Sigmoid colon (tissue), 4 donors: ENCODE data around the gene NOX3.

Experiments used
- EP300 ChIP-seq, 4 donors: sonication (generic); formaldehyde crosslinking; IDR thresholded peaks; one replicate each; pipeline ENCODE4 v1.6.1; 2017; ENCODE audit warnings: antibody characterized with exemption in 4 of 4
- POLR2A ChIP-seq, 2 donors: fragments of 450-650 bp; IDR thresholded peaks; one replicate each; pipeline ENCODE4 v1.6.1; 2016; ENCODE audit warnings: antibody characterized with exemption in 2 of 2, mild to moderate bottlenecking in 2 of 2, moderate library complexity in 2 of 2
- POLR2AphosphoS5 ChIP-seq, 4 donors: sonication (generic); formaldehyde crosslinking; IDR thresholded peaks; one replicate each; pipeline ENCODE4 v1.6.1; 2017; ENCODE audit warnings: antibody characterized with exemption in 4 of 4
- TF ChIP-seq, protein P1 (sequence below), 4 experiments: fragments of 450-650 bp in 3 of 4; fragments of 200-600 bp in 1 of 4; IDR thresholded peaks; one replicate each; pipeline ENCODE4 v1.5.1; 2016 to 2019; ENCODE audit warnings: antibody characterized with exemption in 4 of 4, mild to moderate bottlenecking in 3 of 4, moderate library complexity in 2 of 4

DNA sequence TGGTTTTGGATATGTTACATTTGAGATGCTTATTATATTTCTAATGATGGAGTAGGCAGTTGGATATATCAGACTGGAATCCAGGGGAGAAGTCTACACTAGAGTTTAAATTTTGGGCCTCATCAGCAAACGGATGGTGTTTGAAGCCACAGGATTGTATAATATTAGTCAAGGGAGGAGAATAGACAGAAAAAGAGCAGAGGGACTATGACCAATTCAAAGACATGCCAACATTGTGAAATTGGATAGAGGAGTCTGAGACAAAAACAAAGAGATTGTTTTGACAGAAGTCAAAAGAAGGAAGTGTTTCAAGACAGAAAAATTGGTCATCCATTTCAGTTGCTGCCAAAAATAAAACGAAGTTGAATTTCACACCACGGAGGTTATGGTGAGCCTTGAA is 66.5 kb downstream of the NOX3 start:
- TF ChIP-seq, protein P1, sequence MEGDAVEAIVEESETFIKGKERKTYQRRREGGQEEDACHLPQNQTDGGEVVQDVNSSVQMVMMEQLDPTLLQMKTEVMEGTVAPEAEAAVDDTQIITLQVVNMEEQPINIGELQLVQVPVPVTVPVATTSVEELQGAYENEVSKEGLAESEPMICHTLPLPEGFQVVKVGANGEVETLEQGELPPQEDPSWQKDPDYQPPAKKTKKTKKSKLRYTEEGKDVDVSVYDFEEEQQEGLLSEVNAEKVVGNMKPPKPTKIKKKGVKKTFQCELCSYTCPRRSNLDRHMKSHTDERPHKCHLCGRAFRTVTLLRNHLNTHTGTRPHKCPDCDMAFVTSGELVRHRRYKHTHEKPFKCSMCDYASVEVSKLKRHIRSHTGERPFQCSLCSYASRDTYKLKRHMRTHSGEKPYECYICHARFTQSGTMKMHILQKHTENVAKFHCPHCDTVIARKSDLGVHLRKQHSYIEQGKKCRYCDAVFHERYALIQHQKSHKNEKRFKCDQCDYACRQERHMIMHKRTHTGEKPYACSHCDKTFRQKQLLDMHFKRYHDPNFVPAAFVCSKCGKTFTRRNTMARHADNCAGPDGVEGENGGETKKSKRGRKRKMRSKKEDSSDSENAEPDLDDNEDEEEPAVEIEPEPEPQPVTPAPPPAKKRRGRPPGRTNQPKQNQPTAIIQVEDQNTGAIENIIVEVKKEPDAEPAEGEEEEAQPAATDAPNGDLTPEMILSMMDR (IDR thresholded peaks at IDR 0.05): no peak
- TF ChIP-seq POLR2A (IDR thresholded peaks at IDR 0.05) (no peak), EP300 (IDR thresholded peaks at IDR 0.05) (no peak), POLR2AphosphoS5 (IDR thresholded peaks at IDR 0.05) (no peak)
